NCI-H345 treated with DMSO at 0.1 percent for 48 hours (cell line): Measurements from ENCODE around the gene RNF114.
"Not testable (repeated sequence)": the region's sequence is repeated elsewhere in the genome, so short reads cannot be mapped to it uniquely, and the experiment has no call there.

ENCODE experiments used
- DNase-seq: peaks from one replicate; lab custom pipeline; 2025; ENCODE audit not compliant: unreplicated experiment; lab: John Stamatoyannopoulos, UW

The RNF114 gene

GRCh38 chr20:49961413-49961812 lies 25.2 kb downstream of the RNF114 start:
- DNase-seq: no peak

GRCh38 chr20:49964964-49965780 lies 29.0 kb downstream of the RNF114 start:
- DNase-seq: no peak

- DNase-seq: no peak
Observed at GRCh38 chr20:49965781-49966305, 29.6 kb downstream of the RNF114 start.

DNA sequence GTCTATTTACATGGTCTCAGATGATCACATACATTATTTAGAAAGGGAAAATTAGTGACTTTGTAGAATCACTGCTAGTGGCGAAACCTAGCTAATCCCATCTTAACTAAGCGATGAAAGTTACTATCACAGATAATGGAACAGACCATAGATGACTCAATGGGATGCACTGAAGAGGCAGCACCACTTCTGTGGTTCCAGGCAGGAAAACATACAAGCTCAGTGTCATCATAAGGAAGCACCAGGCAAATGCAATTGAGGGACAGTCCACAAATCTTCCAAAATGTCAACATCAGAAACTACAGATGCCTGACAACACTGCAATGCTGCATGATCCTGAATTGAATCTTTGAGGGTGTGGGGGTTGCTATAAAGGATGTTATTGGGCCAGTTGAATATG lies 30.7 kb downstream of the RNF114 start:
- DNase-seq: no peak

DNA sequence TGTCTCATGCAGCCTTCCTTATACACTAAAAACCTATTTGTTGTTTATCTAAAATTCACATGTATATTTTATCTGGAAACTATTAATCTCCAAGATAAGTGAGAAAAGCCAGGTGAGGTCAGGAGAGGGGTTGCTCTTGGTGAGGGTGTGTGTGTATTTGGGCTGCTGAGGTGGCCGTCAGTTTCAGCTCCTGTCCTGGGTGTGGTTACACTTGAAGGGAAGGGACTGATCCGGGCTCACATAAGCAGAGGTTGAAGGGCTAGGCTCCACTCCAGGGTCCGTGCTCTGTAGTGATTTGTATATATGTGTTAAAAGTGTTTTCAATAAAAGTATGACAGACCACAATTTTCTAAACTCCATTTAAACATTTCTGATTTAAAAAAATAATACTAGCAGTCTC lies 33.0 kb downstream of the RNF114 start:
- no peak for DNase-seq

DNA sequence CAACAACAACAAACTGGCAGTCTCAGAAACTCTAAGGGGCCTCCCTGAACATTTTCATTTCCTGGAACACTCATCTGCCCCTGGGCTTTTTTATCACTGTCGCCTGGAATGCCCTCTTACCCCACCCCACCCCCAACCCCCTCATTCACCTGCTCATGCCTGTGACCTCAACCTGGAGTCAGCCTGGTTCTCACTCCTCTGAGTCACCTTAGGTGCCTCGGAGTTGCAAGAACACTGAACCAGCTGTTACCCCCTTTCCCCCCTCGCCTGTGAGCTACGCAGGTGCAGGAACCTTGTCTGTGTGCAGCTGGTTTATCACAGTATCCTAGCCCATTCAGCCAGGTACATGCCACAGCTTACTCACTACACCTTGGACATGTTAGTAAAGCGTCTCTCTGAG lies 33.7 kb downstream of the RNF114 start:
- DNase-seq: no peak

GRCh38 chr20:49970498-49970897 lies 34.3 kb downstream of the RNF114 start:
- DNase-seq: no peak

DNA sequence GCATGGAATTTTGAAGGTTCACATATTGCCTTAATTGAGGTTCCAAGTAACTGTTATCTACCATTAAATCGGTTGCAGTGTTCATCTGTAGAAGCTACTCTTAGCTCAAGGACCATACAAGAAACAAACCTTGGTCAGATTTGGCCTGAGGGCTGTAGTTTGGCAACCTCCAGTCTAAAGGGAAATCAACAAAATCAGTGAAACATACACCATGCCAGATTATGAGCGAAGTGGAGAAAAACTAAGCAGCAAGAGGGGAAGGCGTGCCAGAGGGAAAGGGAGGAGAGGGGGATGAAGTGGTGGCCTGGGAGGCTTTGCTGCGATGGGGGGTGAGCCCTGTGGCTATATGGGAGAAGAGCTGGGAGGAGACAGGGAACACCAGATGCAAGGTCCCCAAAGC lies 37.8 kb downstream of the RNF114 start:
- DNase-seq: no peak

- DNase-seq: no peak
Observed at GRCh38 chr20:49976542-49976941, 40.3 kb downstream of the RNF114 start.

DNA sequence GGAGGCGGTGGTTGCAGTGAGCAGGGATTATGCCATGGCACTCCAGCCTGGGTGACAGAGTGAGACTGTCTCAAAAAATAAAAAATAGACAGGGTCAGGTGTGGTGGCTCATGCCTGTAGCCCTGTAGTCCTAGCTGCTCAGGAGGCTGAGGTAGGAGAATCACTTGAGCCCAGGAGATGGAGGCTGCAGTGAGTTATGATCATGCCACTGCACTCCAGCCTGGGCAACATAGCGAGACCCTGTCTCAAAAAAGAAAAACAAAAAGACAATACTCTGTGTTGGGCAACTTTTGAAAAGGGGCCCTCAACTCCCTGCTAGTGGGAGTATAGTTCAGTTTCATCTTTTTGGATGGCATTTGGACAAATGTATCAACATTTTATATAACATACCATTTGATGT lies 41.5 kb downstream of the RNF114 start:
- DNase-seq: not testable (repeated sequence)

- DNase-seq: no peak
Observed at GRCh38 chr20:49978685-49979029, 42.5 kb downstream of the RNF114 start.

DNA sequence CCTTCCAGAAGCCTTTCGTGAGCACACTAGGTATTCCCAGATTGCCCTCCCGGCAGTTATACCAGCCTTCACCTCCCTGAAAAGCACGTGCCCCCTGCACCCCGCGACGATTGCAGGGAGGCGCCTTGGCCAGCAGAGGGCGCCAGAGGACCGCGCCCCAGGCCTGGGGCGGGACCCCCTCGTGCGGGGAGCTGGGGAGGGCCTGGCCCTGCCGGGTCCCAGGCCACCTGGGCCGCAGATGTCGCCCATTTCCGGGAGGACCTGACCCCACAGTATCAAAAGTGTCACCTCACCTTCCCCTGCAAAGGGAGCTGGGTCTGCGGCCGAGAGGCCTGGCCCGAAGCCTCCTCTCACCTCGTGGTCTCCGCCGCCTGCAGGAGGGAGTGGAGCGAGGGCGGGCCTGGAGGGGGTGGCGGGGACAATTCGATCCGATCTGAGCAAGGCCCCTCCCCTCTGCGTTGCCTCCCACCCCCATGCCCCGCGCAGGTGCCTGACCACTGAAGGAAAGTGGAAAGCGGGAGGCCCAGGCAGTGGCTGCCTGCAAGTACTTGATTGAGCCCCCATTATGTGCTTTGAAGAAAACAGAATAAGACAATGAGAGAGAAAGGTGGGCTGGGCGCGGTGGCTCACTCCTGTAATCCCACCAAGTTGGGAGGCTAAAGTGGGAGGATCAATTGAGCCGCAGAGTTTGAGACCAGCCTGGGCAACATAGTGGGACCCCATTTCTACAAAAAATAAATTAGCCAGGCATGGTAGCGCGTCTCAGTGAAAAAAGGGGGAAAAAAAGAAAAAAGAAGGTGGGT lies 43.0 kb downstream of the RNF114 start:
- no peak for DNase-seq

- no peak for DNase-seq
Observed at GRCh38 chr20:49980140-49981008, 44.2 kb downstream of the RNF114 start.

DNA sequence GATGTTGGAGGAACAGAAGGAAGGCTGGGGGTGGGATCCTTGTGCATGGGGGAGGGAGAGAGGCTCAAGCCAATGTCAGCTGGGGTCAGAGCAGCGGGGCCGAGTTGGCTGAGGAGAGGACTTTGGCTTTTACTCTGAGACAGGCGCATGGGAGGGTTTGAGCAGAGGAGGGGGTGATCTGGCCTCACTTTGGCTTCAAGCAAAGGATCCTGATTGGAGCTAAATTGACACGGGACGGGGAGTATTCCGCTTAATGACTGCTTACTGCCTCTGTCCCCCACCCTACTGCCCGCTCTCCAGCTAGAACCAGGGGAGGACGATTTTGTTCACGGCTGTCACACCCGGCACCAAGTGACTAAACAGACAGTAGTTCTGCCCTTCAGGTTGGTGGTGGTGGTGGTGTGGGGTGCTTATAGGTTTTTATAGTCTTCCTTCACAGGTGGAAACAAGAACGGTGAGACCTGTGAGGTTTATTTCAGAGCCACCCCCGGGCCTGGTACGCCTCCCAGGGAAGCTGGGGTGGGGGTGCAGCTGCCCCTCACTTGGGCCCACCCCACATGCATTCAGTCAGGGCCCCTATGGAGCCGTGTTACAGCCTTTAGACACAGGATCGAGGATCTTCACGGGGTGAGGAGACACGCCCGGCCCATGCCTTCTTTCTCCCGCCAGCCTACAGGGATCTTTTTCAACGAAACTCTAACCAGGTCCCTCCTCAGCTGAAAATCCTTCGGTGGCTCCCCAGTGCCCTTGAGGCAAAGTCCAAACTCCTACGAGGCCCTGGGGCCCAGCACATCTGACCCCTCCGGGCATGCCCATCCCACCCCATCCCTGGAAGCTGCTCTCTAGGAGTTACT lies 45.2 kb downstream of the RNF114 start:
- no peak for DNase-seq

- DNase-seq: no peak
Observed at GRCh38 chr20:49982072-49982345, 45.8 kb downstream of the RNF114 start.

DNA sequence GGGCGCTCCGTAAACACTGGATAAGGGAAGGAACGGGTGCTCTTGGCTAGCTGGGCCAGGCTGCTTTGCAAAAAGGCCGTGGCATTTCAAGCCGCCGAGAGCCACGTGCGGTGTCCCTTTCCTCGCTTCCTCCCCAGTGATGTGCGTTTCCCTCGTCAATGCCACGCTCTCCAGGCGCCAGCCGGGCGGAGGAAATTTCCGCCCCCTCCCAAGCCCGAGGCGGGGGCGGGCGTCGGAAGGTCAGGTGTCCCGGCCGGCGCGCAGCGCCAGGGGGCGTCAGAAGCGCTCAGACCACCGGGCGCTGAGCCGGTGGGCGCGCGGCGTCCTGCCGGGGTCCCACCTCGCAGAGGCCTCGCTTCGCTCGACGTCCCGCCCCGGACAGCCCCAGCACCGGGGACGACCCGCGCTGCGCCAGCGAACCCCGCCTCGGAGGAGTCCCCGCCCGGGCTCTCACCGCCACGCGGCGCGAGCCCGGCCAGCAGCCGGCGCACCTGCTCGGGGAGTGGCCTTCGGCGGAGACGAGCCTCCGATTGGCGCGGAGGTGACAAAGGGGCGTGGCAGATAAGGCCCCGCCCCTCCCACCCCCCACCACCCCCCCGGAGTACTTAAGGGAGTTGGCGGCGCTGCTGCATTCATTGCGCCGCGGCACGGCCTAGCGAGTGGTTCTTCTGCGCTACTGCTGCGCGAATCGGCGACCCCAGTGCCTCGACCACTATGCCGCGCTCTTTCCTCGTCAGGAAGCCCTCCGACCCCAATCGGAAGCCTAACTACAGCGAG lies 46.3 kb downstream of the RNF114 start, which contains the start of gene SNAI1:
Gene SNAI1, plus strand, starts transcription at position 635 of the 777 bp plus-strand sequence. Its CDS starts 80 bp downstream, at position 715.
- peak; percentile 85 for DNase-seq

GRCh38 chr20:49983123-49983847 lies 47.1 kb downstream of the RNF114 start:
- no peak for DNase-seq

DNA sequence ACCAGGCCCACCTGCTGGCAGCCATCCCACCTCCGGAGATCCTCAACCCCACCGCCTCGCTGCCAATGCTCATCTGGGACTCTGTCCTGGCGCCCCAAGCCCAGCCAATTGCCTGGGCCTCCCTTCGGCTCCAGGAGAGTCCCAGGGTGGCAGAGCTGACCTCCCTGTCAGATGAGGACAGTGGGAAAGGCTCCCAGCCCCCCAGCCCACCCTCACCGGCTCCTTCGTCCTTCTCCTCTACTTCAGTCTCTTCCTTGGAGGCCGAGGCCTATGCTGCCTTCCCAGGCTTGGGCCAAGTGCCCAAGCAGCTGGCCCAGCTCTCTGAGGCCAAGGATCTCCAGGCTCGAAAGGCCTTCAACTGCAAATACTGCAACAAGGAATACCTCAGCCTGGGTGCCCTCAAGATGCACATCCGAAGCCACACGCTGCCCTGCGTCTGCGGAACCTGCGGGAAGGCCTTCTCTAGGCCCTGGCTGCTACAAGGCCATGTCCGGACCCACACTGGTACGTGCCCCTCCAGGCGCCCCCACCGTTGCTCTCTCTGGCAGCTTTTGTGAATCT lies 47.7 kb downstream of the RNF114 start:
- no peak for DNase-seq
